HAP-1 (cell line): ENCODE measurements around the gene RSPO3.

ENCODE experiments used
- DNase-seq, 2 experiments: peaks; one replicate each; pipeline ENCODE4 v3.0.0-alpha.2; 2016 to 2020; ENCODE audit warnings: low spot score in 2 of 2
- H3K27me3 ChIP-seq: fragments of 250-450 bp; sonication (Bioruptor Pico); 2 replicates; pipeline ENCODE4 v1.5.1; 2020; ENCODE audit warnings: low read depth, mild to moderate bottlenecking, moderate library complexity
- H3K36me3 ChIP-seq: fragments of 250-450 bp; sonication (Bioruptor Pico); replicated peaks from 2 replicates; pipeline ENCODE4 v1.5.1; 2020; ENCODE audit warnings: mild to moderate bottlenecking
- H3K4me1 ChIP-seq: fragments of 250-450 bp; sonication (Bioruptor Pico); 2 replicates; pipeline ENCODE4 v1.5.1; 2020; ENCODE audit warnings: mild to moderate bottlenecking
- H3K4me3 ChIP-seq: fragments of 250-450 bp; sonication (Bioruptor Pico); 2 replicates; pipeline ENCODE4 v1.5.1; 2020; ENCODE audit warnings: mild to moderate bottlenecking, moderate library complexity
- H3K9me3 ChIP-seq: fragments of 250-450 bp; sonication (Bioruptor Pico); 2 replicates; pipeline ENCODE4 v1.5.1; 2020; ENCODE audit warnings: mild to moderate bottlenecking, moderate library complexity
- in situ Hi-C: fragments of 300-500 bp; cut with MboI; formaldehyde crosslinking; loops from 3 replicates; pipeline ENCODE4 v1.14.3; 2020; ENCODE audit warnings: low sequenced_read_pairs, inconsistent platforms, mixed read lengths

Gene RSPO3, protein sequence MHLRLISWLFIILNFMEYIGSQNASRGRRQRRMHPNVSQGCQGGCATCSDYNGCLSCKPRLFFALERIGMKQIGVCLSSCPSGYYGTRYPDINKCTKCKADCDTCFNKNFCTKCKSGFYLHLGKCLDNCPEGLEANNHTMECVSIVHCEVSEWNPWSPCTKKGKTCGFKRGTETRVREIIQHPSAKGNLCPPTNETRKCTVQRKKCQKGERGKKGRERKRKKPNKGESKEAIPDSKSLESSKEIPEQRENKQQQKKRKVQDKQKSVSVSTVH

GRCh38 chr6:127118298-127119101, at the start of gene RSPO3:
Gene RSPO3, plus strand, starts transcription at chr6:127118671. Its CDS starts 522 bp downstream, at chr6:127119193.
- H3K4me1 ChIP-seq, result no peaks in the 10 kb centered on the region
- peak; percentile 38 to 55 for DNase-seq
- peaks cover 21% of the 10 kb centered on the region for H3K27me3 ChIP-seq
- no peaks in the 10 kb centered on the region for H3K9me3 ChIP-seq
- H3K36me3 ChIP-seq, result no peaks in the 10 kb centered on the region
- in situ Hi-C loops, result loop anchor here (25.0 kb wide), 1 partner anchor 756 kb away; no protein-coding TSS in a partner anchor
- peak within 1 kb of the TSS; percentile 38 for H3K4me3 ChIP-seq

- no peaks in the 10 kb centered on the region for H3K4me1 ChIP-seq
- H3K27me3 ChIP-seq, result no peaks in the 10 kb centered on the region
- H3K4me3 ChIP-seq, result no peak overlapping the region
- in situ Hi-C loops, result no loop called here
- no peaks in the 10 kb centered on the region for H3K36me3 ChIP-seq
- DNase-seq, result peak in 1 of 2 experiments; percentile 53
- H3K9me3 ChIP-seq, result no peaks in the 10 kb centered on the region
Observed at GRCh38 chr6:127069659-127070279, 48.7 kb upstream of the RSPO3 start.

DNA sequence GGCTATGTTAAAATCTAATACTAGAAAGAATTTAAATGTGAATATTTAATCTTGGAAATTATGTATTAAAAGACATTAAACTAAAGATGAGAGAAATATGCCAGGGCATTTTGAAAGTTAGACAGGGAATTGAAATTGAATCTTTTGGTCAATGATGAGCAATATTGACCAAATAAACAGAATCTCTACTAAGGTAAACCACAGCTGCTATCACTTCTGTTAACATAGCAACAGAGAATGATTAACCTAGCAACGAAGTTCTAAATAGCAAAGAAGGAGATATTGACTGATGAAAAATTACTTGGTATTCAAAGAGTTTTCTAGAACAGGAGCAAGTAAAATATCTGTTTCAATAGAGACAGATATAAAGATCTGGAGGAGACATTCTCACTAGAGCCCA, 45.2 kb upstream of the RSPO3 start:
- Histone ChIP-seq H3K4me1 (no peaks in the 10 kb centered on the region), H3K4me3 (no peak overlapping the region), H3K9me3 (no peaks in the 10 kb centered on the region), H3K36me3 (no peaks in the 10 kb centered on the region), H3K27me3 (no peaks in the 10 kb centered on the region)
- in situ Hi-C loops, result no loop called here
- no peak for DNase-seq

GRCh38 chr6:127076466-127076865, 42.0 kb upstream of the RSPO3 start:
- no peak overlapping the region for H3K4me3 ChIP-seq
- in situ Hi-C loops, result no loop called here
- H3K4me1 ChIP-seq, result no peaks in the 10 kb centered on the region
- H3K9me3 ChIP-seq, result no peaks in the 10 kb centered on the region
- H3K27me3 ChIP-seq, result no peaks in the 10 kb centered on the region
- no peaks in the 10 kb centered on the region for H3K36me3 ChIP-seq
- no peak for DNase-seq

GRCh38 chr6:127077886-127078285, 40.6 kb upstream of the RSPO3 start:
- no peak for DNase-seq
- Histone ChIP-seq H3K9me3 (no peaks in the 10 kb centered on the region), H3K27me3 (no peaks in the 10 kb centered on the region), H3K36me3 (no peaks in the 10 kb centered on the region), H3K4me3 (no peak overlapping the region), H3K4me1 (no peaks in the 10 kb centered on the region)
- in situ Hi-C loops, result no loop called here

GRCh38 chr6:127078669-127079068, 39.8 kb upstream of the RSPO3 start:
- Histone ChIP-seq H3K27me3 (no peaks in the 10 kb centered on the region), H3K36me3 (no peaks in the 10 kb centered on the region), H3K9me3 (no peaks in the 10 kb centered on the region), H3K4me1 (no peaks in the 10 kb centered on the region), H3K4me3 (no peak overlapping the region)
- in situ Hi-C loops, result no loop called here
- no peak for DNase-seq

GRCh38 chr6:127079681-127080080, 38.8 kb upstream of the RSPO3 start:
- H3K4me1 ChIP-seq, result no peaks in the 10 kb centered on the region
- no peaks in the 10 kb centered on the region for H3K9me3 ChIP-seq
- H3K4me3 ChIP-seq, result no peak overlapping the region
- no peaks in the 10 kb centered on the region for H3K27me3 ChIP-seq
- no peaks in the 10 kb centered on the region for H3K36me3 ChIP-seq
- in situ Hi-C loops, result no loop called here
- no peak for DNase-seq

DNA sequence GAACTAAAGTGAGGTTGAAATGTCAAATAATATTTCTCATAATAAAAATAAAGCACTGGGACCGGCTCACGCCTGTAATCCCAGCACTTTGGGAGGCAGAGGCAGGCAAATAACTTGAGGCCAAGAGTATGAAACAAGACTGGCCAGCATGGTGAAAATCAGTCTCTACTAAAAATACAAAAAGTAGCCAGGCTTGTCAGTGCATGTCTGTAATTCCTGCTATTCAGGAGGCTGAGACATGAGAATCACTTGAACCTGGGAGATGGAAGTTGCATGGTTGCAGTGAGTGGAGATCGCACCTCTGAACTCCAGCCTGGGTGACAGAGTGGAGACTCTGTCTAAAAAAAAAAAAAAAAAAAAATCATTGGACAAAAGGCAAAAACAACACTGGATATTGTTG, 38.4 kb upstream of the RSPO3 start:
- no peak overlapping the region for H3K4me3 ChIP-seq
- in situ Hi-C loops, result no loop called here
- H3K27me3 ChIP-seq, result no peaks in the 10 kb centered on the region
- H3K36me3 ChIP-seq, result no peaks in the 10 kb centered on the region
- no peak for DNase-seq
- no peaks in the 10 kb centered on the region for H3K4me1 ChIP-seq
- H3K9me3 ChIP-seq, result no peaks in the 10 kb centered on the region

DNA sequence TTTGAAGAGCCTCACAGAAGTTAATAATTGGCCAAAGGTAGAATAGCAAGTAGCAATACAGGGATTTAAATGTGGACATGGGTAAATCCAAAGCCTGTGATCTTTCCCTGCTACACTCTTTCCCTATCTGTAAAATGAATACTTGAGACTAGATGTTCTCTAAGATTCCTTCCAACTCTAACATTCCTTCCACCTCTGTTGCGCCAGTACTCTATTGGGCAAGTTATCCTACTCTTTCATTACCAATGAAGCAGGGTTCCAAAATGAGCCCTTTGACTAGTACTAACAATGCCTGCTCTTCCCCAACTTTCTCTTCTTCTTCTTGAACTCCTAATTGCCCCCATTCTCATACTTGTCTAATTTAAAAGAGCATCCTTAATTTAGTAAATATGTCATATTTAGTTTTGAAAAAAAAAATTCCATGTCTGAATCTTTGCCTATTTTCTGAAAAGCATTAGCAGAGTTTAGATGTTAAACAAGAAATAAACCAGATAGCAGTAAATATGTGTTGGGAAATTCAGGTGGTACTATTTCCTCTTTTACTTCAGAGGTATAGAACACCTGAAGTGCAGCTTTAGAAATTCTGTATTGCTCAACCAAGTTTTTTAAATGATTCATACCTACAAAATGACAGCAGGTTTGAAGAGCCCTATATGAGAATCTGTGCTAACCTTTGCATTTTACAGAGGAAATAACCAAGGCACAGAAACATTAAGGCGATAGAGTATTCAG, 35.1 kb upstream of the RSPO3 start:
- DNase-seq, result no peak
- in situ Hi-C loops, result no loop called here
- Histone ChIP-seq H3K9me3 (no peaks in the 10 kb centered on the region), H3K27me3 (no peaks in the 10 kb centered on the region), H3K4me1 (no peaks in the 10 kb centered on the region), H3K4me3 (no peak overlapping the region), H3K36me3 (no peaks in the 10 kb centered on the region)

- DNase-seq, result no peak
- in situ Hi-C loops, result no loop called here
Observed at GRCh38 chr6:127083963-127084310, 34.5 kb upstream of the RSPO3 start.

DNA sequence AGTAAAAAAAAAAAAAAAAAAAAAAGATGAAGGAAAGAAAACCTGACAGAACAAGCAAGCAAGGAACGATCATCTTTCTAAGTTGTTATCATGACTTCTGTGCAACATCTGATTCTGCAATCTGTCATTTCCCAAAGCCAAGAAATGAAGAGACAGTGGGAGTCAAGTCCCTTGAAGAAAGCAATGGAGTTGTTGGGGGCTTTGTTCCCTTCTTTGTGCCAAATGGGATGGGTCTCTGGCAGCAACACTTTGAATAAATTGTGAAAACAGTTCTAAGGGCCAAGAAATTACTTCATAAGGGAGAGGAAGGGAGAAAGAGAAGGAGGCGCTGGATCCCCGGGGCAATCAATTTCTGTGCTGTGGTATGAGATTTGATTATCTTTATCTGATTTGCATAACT, 33.3 kb upstream of the RSPO3 start:
- in situ Hi-C loops, result no loop called here
- Histone ChIP-seq H3K36me3 (no peaks in the 10 kb centered on the region), H3K4me3 (no peak overlapping the region), H3K4me1 (peaks cover 9% of the 10 kb centered on the region), H3K9me3 (no peaks in the 10 kb centered on the region), H3K27me3 (no peaks in the 10 kb centered on the region)
- DNase-seq, result no peak

More at GRCh38 chr6:127083963-127084310, 34.5 kb upstream of the RSPO3 start:
- Histone ChIP-seq H3K4me1 (peaks cover under 1% of the 10 kb centered on the region), H3K36me3 (no peaks in the 10 kb centered on the region), H3K9me3 (no peaks in the 10 kb centered on the region), H3K27me3 (no peaks in the 10 kb centered on the region), H3K4me3 (no peak overlapping the region)

DNA sequence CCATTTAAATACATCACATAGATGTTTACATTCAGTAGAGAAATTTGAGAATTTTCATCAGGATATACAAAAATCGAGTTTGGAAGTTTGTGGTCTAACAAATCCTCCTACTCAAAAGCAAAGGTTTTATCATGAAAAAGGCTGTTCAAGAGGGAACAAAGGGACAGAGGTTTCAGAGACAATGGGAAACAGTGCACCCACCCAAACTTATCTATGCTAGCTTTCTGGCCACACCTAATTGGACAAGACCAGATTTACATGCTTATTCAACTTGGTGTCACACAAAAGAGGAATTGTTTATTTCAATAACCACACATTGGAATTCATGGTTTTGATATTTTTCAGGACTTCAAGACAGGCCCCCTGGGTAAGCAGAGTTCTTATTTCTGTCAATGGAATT, 28.4 kb upstream of the RSPO3 start:
- Histone ChIP-seq H3K9me3 (no peaks in the 10 kb centered on the region), H3K36me3 (no peaks in the 10 kb centered on the region), H3K27me3 (no peaks in the 10 kb centered on the region), H3K4me1 (peaks cover 23% of the 10 kb centered on the region), H3K4me3 (no peak overlapping the region)
- peak; percentile 73 to 99 for DNase-seq
- in situ Hi-C loops, result no loop called here

DNA sequence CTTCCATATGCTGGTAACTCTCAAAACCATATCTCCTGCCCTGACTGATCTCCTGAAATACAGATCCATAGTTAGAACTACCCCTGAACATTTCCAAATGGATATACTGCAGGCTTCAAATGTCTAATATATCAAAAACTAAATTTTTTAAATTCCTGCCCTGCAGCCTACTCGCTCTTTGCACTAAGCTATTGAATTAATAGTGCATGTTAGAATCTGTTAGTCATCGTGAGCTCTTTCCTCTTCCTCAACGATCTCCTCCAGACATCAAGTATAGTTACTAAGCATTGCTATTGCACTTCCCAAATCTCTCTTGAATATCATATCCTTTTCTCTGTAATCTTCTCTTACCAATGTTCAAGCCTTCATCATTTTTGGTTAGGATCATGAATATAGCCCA, 26.0 kb upstream of the RSPO3 start:
- Histone ChIP-seq H3K4me1 (peaks cover 23% of the 10 kb centered on the region), H3K36me3 (no peaks in the 10 kb centered on the region), H3K4me3 (no peak overlapping the region), H3K9me3 (no peaks in the 10 kb centered on the region), H3K27me3 (no peaks in the 10 kb centered on the region)
- DNase-seq, result no peak
- in situ Hi-C loops, result no loop called here
